Amniotic epithelial cell (primary cell): ENCODE measurements around the gene UPF2.
A peak's percentile ranks its signal among the peaks of the same experiment; 100 is the strongest.
"Not testable (repeated sequence)": the region's sequence is repeated elsewhere in the genome, so short reads cannot be mapped to it uniquely, and the experiment has no call there.

Experiments used
- DNase-seq: peaks from one replicate; pipeline ENCODE4 v3.0.0-alpha.2; 2010; ENCODE audit warnings: low read depth

Gene UPF2

GRCh38 chr10:11907914-11908313 lies 134.7 kb downstream of the UPF2 start:
- no peak for DNase-seq

DNA sequence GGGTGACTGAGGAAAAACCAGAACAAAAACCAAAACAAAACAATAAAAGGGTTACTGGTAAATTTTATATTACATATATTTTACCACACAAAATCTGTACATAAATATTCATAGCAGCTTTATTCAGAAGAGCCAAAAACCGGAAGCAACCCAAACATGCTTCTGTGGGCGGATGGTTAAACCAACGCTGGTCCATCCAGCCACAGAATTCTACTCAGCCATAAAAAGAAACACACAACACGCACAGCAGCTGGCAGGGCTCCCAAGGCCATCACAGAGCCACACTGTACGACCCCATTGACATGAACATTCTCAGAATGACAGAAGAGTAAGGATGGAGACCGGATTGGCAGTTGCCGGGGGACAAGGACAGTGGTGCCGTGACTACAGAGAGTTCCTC lies 135.9 kb downstream of the UPF2 start:
- no peak for DNase-seq

DNA sequence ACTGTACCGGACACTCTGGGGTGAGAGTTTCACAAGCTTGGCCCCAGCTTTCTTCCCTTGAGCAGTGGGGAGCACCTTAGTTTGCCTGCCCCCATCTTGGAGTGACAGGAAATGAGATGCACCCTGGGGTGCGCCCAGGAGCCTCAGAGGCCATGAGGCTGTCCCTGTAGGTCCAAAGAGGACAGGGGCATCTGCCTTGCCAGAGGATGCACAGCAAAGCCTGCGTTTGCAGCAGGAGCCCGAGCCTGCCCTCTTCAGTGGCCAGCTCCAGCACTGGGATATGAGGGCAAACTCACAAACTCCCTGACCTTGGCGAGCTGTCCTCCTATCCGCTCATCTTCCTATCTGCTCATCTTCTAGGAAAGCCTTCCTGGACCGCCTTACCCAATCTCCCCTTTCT lies 140.0 kb downstream of the UPF2 start:
- no peak for DNase-seq

- DNase-seq: no peak
Observed at GRCh38 chr10:11901833-11902475, 140.7 kb downstream of the UPF2 start.

DNA sequence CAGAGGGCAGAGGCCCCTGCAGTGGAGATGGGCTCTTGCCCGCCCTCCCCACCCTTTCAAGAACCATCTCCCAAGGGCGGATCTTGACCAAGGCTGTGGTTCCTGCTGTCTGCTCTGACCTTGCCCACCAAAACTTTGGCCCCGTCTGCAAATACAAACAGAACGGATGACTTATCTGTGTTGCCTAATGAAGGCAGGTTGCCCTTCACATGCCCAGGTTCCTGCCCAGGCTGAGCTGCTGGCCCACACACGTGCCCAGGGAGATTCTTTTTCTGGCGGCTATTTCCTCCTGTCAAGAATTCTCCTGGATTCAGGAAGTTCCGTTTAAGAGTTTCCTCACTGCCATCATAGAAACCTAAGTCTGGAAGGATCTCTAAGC lies 141.2 kb downstream of the UPF2 start:
- peak; percentile 27 for DNase-seq

- DNase-seq: no peak
Observed at GRCh38 chr10:11901036-11901301, 141.6 kb downstream of the UPF2 start.

- DNase-seq: no peak
Observed at GRCh38 chr10:11899067-11899876, 143.3 kb downstream of the UPF2 start.

DNA sequence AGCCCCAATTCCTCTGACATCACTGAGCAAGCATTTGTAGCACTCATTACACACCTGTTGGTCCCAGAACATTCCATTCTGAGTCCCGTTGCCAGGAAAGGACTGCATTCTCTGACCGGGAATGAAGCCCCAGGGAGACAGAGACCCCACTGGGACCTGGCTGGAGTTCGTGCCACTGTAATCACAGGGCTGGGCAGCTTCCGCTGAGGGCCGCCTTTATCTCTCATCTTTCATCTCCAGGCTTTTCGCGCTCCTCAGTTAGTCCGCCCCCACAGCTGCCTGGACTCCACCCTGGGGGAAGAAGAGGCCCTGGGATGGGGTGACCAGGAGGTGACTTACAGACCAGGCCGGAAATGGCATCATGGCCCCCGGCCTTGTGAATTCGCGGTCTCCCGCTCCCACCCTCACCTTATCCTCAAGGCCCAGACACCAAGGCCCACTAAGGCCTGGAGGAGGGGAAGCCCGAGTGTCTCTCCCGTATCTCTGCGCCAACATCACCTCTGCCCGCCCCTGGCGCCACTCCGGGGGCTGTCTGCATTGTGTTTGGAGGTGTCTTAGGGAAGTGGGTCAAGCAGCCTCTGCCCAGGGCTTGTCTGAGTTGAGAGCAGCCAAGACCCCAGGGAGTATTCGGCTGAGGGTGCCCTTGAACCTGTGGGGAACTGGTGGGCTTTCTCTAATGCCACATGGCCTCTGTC lies 144.1 kb downstream of the UPF2 start:
- peak; percentile 11 for DNase-seq

GRCh38 chr10:11898033-11898371 lies 144.6 kb downstream of the UPF2 start:
- no peak for DNase-seq

DNA sequence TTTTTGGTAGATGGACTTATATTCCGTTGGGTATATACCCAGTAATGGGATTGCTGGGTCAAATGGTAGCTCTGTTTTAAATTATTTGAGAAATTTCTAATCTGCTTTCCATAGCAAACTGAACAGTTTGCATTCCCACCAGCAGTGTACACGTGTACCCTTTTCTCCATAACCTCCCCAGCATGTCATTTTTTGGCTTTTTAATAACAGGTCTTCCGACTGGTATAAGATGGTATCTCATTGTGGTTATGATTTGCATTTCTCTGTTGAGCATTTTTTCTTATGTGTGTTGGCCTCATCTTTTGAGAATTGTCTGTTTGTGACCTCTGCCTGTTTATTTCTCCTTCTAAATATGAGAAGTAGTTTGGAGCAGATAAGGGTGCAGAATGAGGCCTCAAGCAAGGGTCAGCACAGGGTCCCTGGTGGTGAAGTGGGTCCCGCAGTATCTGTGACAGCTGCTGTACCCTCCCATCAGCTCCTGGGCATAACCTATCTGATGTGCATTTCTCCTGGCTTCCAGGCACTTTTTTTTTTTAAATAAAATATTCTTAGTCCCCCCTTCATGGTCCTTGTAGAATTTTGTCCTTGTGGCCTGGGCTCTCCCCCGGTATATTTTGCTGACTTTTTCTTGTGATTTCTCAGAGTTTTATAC lies 145.9 kb downstream of the UPF2 start:
- no peak for DNase-seq

DNA sequence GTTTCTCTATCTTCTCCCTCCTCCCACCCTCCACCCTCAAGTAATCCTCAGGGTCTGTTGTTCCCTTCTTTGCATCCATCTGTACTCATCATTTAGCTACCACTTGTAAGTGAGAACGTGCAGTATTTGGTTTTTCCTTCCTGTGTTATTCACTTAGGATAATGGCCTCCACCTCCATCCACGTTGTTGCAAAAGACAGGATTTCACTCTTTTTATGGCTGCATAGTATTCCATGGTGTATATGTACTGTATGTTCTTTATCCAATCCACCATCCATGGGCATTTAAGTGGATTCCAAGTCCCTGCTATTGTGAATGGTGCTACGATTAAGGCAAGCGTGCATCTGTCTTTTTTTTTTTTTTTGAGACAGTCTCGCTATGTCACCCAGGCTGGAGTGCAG lies 147.0 kb downstream of the UPF2 start:
- DNase-seq: no peak

GRCh38 chr10:11895108-11895466 lies 147.5 kb downstream of the UPF2 start:
- no peak for DNase-seq

GRCh38 chr10:11894381-11895107 lies 148.1 kb downstream of the UPF2 start:
- no peak for DNase-seq

GRCh38 chr10:11893749-11894278 lies 148.8 kb downstream of the UPF2 start:
- DNase-seq: no peak

GRCh38 chr10:11891776-11892486 lies 150.7 kb downstream of the UPF2 start:
- no peak for DNase-seq

DNA sequence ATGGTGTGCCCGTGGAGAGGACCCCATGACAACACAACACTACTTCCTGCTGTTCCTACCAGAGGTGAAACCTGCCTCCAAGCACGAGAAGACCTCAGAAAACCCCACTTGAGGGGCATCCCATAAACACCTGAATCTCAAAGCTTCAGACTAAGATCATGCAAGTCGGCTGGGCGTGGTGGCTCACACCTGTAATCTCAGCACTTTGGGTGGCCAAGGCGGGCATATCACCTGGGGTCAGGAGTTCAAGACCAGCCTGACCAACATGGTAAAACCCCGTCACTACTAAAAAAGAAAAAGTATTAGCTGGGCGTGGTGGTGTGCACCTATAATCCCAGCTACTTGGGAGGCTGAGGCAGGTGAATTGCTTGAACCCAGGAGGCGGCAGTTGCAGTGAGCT lies 153.3 kb downstream of the UPF2 start:
- DNase-seq: not testable (repeated sequence)

- no peak for DNase-seq
Observed at GRCh38 chr10:11887381-11888227, 155.0 kb downstream of the UPF2 start.

- no peak for DNase-seq
Observed at GRCh38 chr10:11886851-11887250, 155.8 kb downstream of the UPF2 start.

- DNase-seq: no peak
Observed at GRCh38 chr10:11886138-11886474, 156.5 kb downstream of the UPF2 start.

DNA sequence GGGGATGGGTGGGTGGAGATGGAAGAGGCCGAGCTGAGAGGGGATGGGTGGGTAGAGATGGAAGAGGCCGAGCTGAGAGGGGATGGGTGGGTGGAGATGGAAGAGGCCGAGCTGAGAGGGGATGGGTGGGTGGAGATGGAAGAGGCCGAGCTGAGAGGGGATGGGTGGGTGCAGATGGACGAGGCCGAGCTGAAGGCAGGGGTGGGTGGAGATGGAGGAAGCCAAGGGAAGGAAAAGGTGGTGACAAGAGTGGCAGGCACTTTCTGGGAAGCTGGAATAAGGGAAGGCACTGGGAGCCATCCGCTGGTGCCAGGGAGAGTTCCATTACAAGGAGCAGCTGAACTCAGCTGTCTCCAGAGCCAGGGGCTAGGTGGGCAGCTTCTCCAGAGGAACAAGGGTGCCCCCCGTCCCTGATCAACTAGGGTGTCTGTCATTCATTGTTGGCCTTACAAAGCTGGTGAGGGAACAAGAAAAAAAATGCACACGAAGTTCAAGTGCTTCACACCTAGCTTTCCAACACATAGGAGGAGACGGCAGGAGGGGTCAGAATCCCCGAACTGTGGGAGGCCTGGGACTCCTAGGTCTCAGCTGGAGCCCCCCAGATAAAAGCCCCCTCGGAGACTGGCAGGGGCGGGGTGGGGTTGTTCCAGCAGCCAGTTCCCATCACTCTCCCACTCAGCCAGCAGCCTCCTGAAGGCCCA lies 157.0 kb downstream of the UPF2 start:
- no peak for DNase-seq
